Neural progenitor cell (in vitro differentiated cells): Measurements from ENCODE around the gene LAYN.

Source experiments
- CTCF ChIP-seq: fragments of 200-600 bp; sonication (generic); IDR thresholded peaks from 2 replicates; pipeline ENCODE4 v1.5.1; 2017; ENCODE audit warnings: antibody characterized with exemption, mild to moderate bottlenecking
- EZH2 ChIP-seq: fragments of 200-600 bp; sonication (generic); IDR thresholded peaks from 2 replicates; pipeline ENCODE4 v1.6.1; 2017; ENCODE audit warnings: antibody characterized with exemption, mild to moderate bottlenecking, moderate library complexity

GRCh38 chr11:111531687-111532364 lies 8.7 kb upstream of the LAYN start:
- no peak for TF ChIP-seq EZH2
- no peak for TF ChIP-seq CTCF
